OCI-LY1 (cell line): ENCODE measurements around the gene RARRES1.

ENCODE experiments used
- EZH2 ChIP-seq: fragments of 200-600 bp; sonication (generic), shearing (Covaris generic); IDR thresholded peaks from 2 replicates; pipeline ENCODE4 v1.8.0; 2017; ENCODE audit warnings: borderline replicate concordance, mixed run types, mild to moderate bottlenecking, antibody characterized with exemption, low read length, moderate library complexity, mixed read lengths
- TF ChIP-seq, protein P1 (sequence below): fragments of 200-600 bp; sonication (generic), shearing (Covaris generic); IDR thresholded peaks from 2 replicates; pipeline ENCODE4 v1.5.1; 2017; ENCODE audit warnings: mild to moderate bottlenecking, antibody characterized with exemption, low read length, moderate library complexity, mixed read lengths

DNA sequence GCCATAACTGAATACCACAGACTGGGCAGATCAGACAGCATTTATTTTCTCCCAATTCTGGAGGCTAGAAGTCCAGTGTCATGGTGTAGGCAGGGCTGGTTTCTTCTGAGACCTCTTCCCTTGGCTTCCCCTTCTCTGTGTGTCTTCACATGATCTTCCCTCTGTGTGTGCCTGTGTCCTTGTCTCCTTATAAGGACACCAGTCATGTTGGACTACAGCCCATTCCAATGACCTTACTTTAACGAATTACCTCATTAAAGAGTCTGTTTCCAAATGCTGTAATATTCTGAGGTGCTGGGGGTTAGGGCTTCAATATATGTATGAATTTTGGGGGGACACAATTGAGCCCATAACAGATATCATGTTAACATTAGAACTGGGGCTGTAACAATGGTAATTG is 13.3 kb upstream of the RARRES1 start:
- TF ChIP-seq EZH2, result no peak
- TF ChIP-seq, protein P1, sequence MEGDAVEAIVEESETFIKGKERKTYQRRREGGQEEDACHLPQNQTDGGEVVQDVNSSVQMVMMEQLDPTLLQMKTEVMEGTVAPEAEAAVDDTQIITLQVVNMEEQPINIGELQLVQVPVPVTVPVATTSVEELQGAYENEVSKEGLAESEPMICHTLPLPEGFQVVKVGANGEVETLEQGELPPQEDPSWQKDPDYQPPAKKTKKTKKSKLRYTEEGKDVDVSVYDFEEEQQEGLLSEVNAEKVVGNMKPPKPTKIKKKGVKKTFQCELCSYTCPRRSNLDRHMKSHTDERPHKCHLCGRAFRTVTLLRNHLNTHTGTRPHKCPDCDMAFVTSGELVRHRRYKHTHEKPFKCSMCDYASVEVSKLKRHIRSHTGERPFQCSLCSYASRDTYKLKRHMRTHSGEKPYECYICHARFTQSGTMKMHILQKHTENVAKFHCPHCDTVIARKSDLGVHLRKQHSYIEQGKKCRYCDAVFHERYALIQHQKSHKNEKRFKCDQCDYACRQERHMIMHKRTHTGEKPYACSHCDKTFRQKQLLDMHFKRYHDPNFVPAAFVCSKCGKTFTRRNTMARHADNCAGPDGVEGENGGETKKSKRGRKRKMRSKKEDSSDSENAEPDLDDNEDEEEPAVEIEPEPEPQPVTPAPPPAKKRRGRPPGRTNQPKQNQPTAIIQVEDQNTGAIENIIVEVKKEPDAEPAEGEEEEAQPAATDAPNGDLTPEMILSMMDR, result no peak
